HG03064 (cell line): ENCODE results near the gene KRTAP22-1.

Source experiments
- ATAC-seq: cut with Tn5 transposase; IDR thresholded peaks from one replicate; pipeline ENCODE4 v1.9.1; 2021; ENCODE audit warnings: low read depth; ENCODE audit not compliant: unreplicated experiment

The KRTAP22-1 gene

GRCh38 chr21:30623362-30623761 lies 22.5 kb downstream of the KRTAP22-1 start:
- no peak for ATAC-seq

DNA sequence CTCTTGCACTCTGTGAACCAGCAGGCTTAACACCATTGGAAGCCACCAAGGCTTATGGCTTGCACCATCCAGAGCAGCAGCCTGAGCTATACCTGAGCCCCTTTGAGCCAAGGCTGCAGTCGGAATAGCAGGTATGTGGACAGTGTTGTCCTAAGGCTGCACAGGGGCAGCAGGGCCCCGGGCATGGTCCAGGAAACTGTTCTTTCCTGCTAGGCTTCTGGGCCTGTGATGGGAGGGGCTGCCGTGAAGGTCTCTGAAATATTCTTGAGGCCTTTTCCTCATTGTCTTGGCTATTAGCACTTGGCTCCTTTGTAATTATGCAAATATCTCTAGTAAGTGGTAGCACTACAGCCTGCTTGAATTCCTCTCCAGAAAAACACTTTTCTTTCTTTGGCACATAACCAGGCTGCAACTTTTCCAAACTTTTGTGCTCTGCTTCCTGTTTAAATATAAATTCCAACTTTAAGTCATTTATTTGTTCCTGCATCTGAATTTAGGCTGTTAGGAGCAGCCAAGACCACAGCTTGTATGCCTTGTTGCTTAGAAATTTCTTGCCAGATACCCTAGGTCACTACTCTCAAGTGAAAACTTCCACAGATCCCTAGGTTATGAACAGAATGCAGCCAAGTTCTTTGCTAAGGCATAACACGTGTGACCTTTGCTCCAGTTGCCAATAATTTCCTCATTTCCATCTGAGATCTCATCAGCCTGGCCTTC lies 24.7 kb downstream of the KRTAP22-1 start:
- ATAC-seq: no peak

DNA sequence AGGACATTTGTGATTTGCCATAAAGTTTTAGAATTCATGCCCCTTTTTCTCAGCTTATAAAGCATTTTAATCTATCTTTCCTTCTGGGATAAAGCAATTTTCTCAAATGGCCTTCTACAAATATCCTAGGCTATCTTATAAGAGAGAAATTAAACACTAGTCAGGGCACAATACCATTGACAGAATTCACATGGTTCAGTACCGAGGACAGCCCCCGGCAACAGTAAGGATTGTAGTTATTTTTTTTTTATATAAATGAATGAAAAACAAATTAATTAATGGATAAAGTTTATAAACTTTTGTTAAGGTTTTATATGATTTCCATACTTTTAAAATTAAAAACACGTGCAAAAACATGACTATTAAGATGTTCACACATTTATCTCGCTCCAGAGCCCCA lies 27.2 kb downstream of the KRTAP22-1 start:
- ATAC-seq: no peak

DNA sequence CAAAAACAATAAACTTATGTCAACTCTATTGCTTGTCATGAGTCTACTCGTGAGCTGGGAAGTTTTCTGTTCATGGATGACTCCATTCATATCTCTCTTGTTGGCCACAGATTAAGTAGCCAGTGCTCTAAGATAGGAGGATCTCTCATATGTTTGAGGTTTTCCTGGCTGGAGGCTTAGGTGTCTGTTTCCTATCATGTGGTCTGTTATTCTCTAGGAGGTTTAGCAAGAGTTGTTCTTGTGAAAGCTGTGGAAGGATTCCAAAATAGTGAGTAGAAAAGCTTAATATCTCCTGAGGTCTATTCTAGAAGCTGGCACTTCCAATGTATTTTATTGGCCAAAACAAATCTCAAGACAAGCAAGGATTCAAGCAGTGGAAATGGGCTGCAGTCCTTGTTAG lies 28.3 kb downstream of the KRTAP22-1 start:
- no peak for ATAC-seq

DNA sequence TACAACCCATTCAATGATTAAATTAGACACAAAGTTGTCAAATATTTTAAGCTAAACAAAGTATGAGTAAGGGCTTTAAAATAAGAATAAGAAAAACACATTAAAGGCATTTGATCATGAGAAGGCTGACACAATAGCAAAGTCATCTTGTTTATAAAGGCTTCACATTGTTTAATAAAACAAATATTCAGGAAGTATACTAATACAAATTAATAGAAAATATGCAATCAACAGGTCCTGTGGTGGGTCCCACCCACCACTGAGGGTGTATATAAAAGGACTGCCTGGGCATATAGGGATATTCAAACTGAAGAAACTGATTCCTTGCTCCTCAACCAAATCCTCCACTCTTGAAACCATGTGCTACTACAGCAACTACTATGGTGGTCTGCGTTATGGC lies 34.0 kb downstream of the KRTAP22-1 start, which contains the start of gene KRTAP20-2:
Gene KRTAP20-2, plus strand, starts transcription at position 301 of the 400 bp plus-strand sequence. Its CDS starts 58 bp downstream, at position 359.
- ATAC-seq: no peak

- ATAC-seq: no peak
Observed at GRCh38 chr21:30638686-30639085, 37.8 kb downstream of the KRTAP22-1 start.

- no peak for ATAC-seq
Observed at GRCh38 chr21:30642564-30642963, 41.7 kb downstream of the KRTAP22-1 start, which contains the start of gene KRTAP20-3. Gene KRTAP20-3, plus strand, starts transcription at chr21:30642864.

DNA sequence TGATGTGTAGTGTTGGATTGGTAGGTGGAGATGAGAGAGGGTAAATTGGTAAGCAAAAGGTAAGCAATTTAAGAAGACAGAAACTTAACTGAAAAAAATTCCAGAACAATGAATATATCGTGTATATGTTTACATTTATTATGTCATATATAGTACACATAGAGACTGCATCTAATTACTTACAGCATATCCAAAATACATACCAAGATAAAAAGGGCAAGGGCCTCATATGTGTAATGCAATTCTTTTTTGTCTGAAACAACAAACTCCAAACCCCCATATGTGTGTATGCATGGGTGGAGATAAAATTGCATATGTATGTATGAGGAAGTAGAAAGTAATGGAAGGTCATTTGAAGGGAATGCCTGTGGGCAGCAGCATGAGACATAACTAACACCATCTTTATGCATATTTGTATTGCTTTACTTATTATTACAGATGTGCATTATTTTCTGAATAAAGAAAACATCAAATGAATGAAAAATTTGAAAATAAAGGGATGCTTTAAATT lies 46.1 kb downstream of the KRTAP22-1 start:
- no peak for ATAC-seq
